Caco-2 (cell line): ENCODE data around the gene MSGN1. TPM values are rescaled to one million over a fixed set of nuclear protein-coding genes. Genes with fewer than 3 reads are reported as not detected.

Experiments
- Bru-seq: library from RNA; stranded (reverse); fragments of 400-500 nt; gene quantifications from one replicate; lab custom pipeline; 2021; lab: Mats Ljungman, UMichigan
- BruChase-seq, 2 experiments: library from RNA; stranded (reverse); fragments of 400-500 nt; gene quantifications; one replicate each; lab custom pipeline; 2021; lab: Mats Ljungman, UMichigan
- BruUV-seq: library from RNA; stranded (reverse); fragments of 400-500 nt; replicated peaks from 2 replicates; lab custom pipeline; 2021; lab: Mats Ljungman, UMichigan
- CTCF ChIA-PET: fragments of 300-600 bp; sonication (Branson Sonifier 250); formaldehyde crosslinking; loops from one replicate; lab custom pipeline; 2022; ENCODE audit warnings: antibody characterized with exemption; lab: Charles Lee
- POLR2A ChIA-PET: fragments of 300-600 bp; sonication (Branson Sonifier 250); formaldehyde crosslinking; loops from one replicate; lab custom pipeline; 2022; ENCODE audit warnings: antibody characterized with exemption; lab: Charles Lee
- DNase-seq, 2 experiments: peaks; one replicate each; pipeline versions ENCODE4 v3.0.0 to v3.0.0-alpha.2; 2020 to 2022
- H3K27me3 ChIP-seq: replicated peaks from 2 replicates; pipeline ENCODE4 v1.6.0; 2011; ENCODE audit warnings: low read length; ENCODE audit not compliant: control insufficient read depth, insufficient read depth
- H3K36me3 ChIP-seq: 2 replicates; pipeline ENCODE4 v1.5.1; 2011; ENCODE audit warnings: low read length; ENCODE audit not compliant: control insufficient read depth, insufficient read depth
- H3K4me1 ChIP-seq: fragments of 250-450 bp; sonication (Bioruptor Pico); 2 replicates; pipeline ENCODE4 v1.5.1; 2020; ENCODE audit warnings: mild to moderate bottlenecking
- H3K4me3 ChIP-seq: 2 replicates; pipeline ENCODE4 v1.5.1; 2011; ENCODE audit warnings: low read depth, mild to moderate bottlenecking, control low read depth, low read length
- H3K9me3 ChIP-seq: fragments of 250-450 bp; sonication (Bioruptor Pico); 2 replicates; pipeline ENCODE4 v1.5.1; 2020; ENCODE audit warnings: mild to moderate bottlenecking, moderate library complexity
- H3K27ac Mint-ChIP-seq: one replicate; pipeline ENCODE4 v1.8.0; 2022; ENCODE audit warnings: mixed read lengths; ENCODE audit not compliant: unreplicated experiment
- H3K27me3 Mint-ChIP-seq: one replicate; pipeline ENCODE4 v1.8.0; 2022; ENCODE audit warnings: mixed read lengths; ENCODE audit not compliant: insufficient read depth, unreplicated experiment
- H3K36me3 Mint-ChIP-seq: one replicate; pipeline ENCODE4 v1.8.0; 2022; ENCODE audit warnings: mild to moderate bottlenecking, mixed read lengths; ENCODE audit not compliant: insufficient read depth, unreplicated experiment
- H3K4me1 Mint-ChIP-seq: one replicate; pipeline ENCODE4 v1.8.0; 2022; ENCODE audit warnings: low read depth, mixed read lengths; ENCODE audit not compliant: unreplicated experiment
- H3K4me3 Mint-ChIP-seq: one replicate; pipeline ENCODE4 v1.8.0; 2022; ENCODE audit warnings: mild to moderate bottlenecking, moderate library complexity, mixed read lengths; ENCODE audit not compliant: unreplicated experiment
- H3K9me3 Mint-ChIP-seq: one replicate; pipeline ENCODE4 v1.8.0; 2022; ENCODE audit warnings: mixed read lengths; ENCODE audit not compliant: unreplicated experiment
- CTCF ChIP-seq, 2 experiments: fragments of 200-600 bp in 1 of 2; IDR thresholded peaks; 1 replicate in 1 of 2; 2 replicates in 1 of 2; pipeline versions ENCODE4 v1.5.1 to v1.8.0; 2011 to 2022; ENCODE audit warnings: antibody characterized with exemption in 1 of 2, control low read depth in 1 of 2, inconsistent platforms in 1 of 2, low read depth in 1 of 2, low read length in 1 of 2, mild to moderate bottlenecking in 1 of 2, moderate library complexity in 1 of 2; ENCODE audit not compliant: insufficient read depth in 1 of 2, severe bottlenecking in 1 of 2, unreplicated experiment in 1 of 2
- intact Hi-C: fragments of 100-400 bp; cut with micrococcal nuclease; formaldehyde crosslinking; loops from one replicate; pipeline ENCODE4 v1.10.0; 2022; ENCODE audit not compliant: unreplicated experiment
- long read RNA-seq: library from polyadenylated mRNA; stranded (forward); transcript quantifications from one replicate; pipeline ENCODE4 v2.0.0, GENCODE V29; 2022
- total RNA-seq: library from RNA; stranded (reverse); gene quantifications from 2 replicates; pipeline ENCODE4 v1.2.3, GENCODE V29; 2022

Gene MSGN1
- not detected in 2 replicates for total RNA-seq
- not detected for Bru-seq, nascent RNA
- BruChase-seq, experiment 1, labeled RNA remaining after a 2-hour chase, result not detected
- BruChase-seq, experiment 2, labeled RNA remaining after a 6-hour chase, result not detected
- long read RNA-seq, result 0 reads

GRCh38 chr2:17816396-17817245 is at the start of gene MSGN1:
MSGN1 (plus strand) TSS chr2:17816460; CDS start chr2:17816519, 59 bp downstream.
- peaks cover 2% of the 10 kb centered on the region for H3K27me3 ChIP-seq
- Mint-ChIP-seq H3K9me3 (no peaks in the 10 kb centered on the region), H3K4me1 (no peaks in the 10 kb centered on the region), H3K4me3 (no peak within 1 kb of the TSS), H3K27me3 (peaks cover 19% of the 10 kb centered on the region), H3K36me3 (no peaks in the 10 kb centered on the region), H3K27ac (no peak within 1 kb of the TSS)
- intact Hi-C loops, result no loop called here
- no peaks in the 10 kb centered on the region for H3K36me3 ChIP-seq
- H3K4me3 ChIP-seq, result no peak within 1 kb of the TSS
- no peak for DNase-seq
- ChIA-PET CTCF (no interaction called here), POLR2A (no interaction called here)
- no peak for TF ChIP-seq CTCF (IDR thresholded peaks at IDR 0.05; ENCODE audit: insufficient read depth in 1 of 2, low read depth in 1 of 2, low read length in 1 of 2, severe bottlenecking in 1 of 2, unreplicated experiment in 1 of 2)
- H3K4me1 ChIP-seq, result no peaks in the 10 kb centered on the region
- BruUV-seq, result no TSS peak
- H3K9me3 ChIP-seq, result no peaks in the 10 kb centered on the region

- Mint-ChIP-seq H3K4me3 (no peak overlapping the region), H3K27ac (no peak overlapping the region), H3K27me3 (no peaks in the 10 kb centered on the region), H3K9me3 (no peaks in the 10 kb centered on the region), H3K4me1 (no peaks in the 10 kb centered on the region), H3K36me3 (peaks cover 32% of the 10 kb centered on the region)
- no TSS peak for BruUV-seq
- Histone ChIP-seq H3K27me3 (no peaks in the 10 kb centered on the region), H3K4me1 (no peaks in the 10 kb centered on the region), H3K4me3 (no peak overlapping the region), H3K36me3 (no peaks in the 10 kb centered on the region), H3K9me3 (no peaks in the 10 kb centered on the region)
- CTCF ChIA-PET, result no interaction called here
- intact Hi-C loops, result no loop called here
- no peak for TF ChIP-seq CTCF (IDR thresholded peaks at IDR 0.05; ENCODE audit: insufficient read depth in 1 of 2, low read depth in 1 of 2, low read length in 1 of 2, severe bottlenecking in 1 of 2, unreplicated experiment in 1 of 2)
- DNase-seq, result no peak
- POLR2A ChIA-PET, result no interaction called here
Observed at GRCh38 chr2:17768894-17769293, 47.4 kb upstream of the MSGN1 start.

- no peaks in the 10 kb centered on the region for H3K27me3 Mint-ChIP-seq
- ChIA-PET CTCF (no interaction called here), POLR2A (no interaction called here)
- H3K4me1 Mint-ChIP-seq, result no peaks in the 10 kb centered on the region
- no peak overlapping the region for H3K4me3 ChIP-seq
- no peaks in the 10 kb centered on the region for H3K9me3 Mint-ChIP-seq
- no peaks in the 10 kb centered on the region for H3K9me3 ChIP-seq
- no peaks in the 10 kb centered on the region for H3K36me3 ChIP-seq
- H3K4me3 Mint-ChIP-seq, result no peak overlapping the region
- no peaks in the 10 kb centered on the region for H3K4me1 ChIP-seq
- intact Hi-C loops, result no loop called here
- no peak for DNase-seq
- H3K36me3 Mint-ChIP-seq, result peaks cover 46% of the 10 kb centered on the region
- TF ChIP-seq CTCF (IDR thresholded peaks at IDR 0.05; ENCODE audit: insufficient read depth in 1 of 2, low read depth in 1 of 2, low read length in 1 of 2, severe bottlenecking in 1 of 2, unreplicated experiment in 1 of 2), result no peak
- H3K27me3 ChIP-seq, result no peaks in the 10 kb centered on the region
- BruUV-seq, result no TSS peak
- H3K27ac Mint-ChIP-seq, result no peak overlapping the region
Observed at GRCh38 chr2:17771956-17772355, 44.3 kb upstream of the MSGN1 start.
